ENCODE measurements around the gene KIAA0040.
"Not testable (repeated sequence)": the region's sequence is repeated elsewhere in the genome, so short reads cannot be mapped to it uniquely, and the experiment has no call there.

Gene KIAA0040

GRCh38 chr1:175118375-175119367, 73.9 kb downstream of the KIAA0040 start:
- Histone ChIP-seq H3K36me3 (no peaks in the 10 kb centered on the region), H3K27ac (no peak overlapping the region), H3K4me3 (no peak overlapping the region), H3K4me1 (no peaks in the 10 kb centered on the region), H3K9me3 (peaks cover 0 to 10% (median 4%) of the 10 kb centered on the region in 3 donors), H3K27me3 (no peaks in the 10 kb centered on the region)
- intact Hi-C loops (cut with DNase I; ENCODE audit: low total_unique reads): loop anchor here (5.0 kb wide), 1 partner anchor 86 kb away; no protein-coding TSS in a partner anchor
- TF ChIP-seq CTCF (IDR thresholded peaks at IDR 0.05): no peak
- no peak for DNase-seq

- H3K4me1 ChIP-seq: no peaks in the 10 kb centered on the region
- intact Hi-C loops (cut with DNase I; ENCODE audit: low total_unique reads): loop anchor here (5.0 kb wide), 1 partner anchor 85 kb away; no protein-coding TSS in a partner anchor
These were observed 75.7 kb downstream of the KIAA0040 start for GRCh38 chr1:175116903-175117302.

GRCh38 chr1:175116210-175116798, 76.3 kb downstream of the KIAA0040 start:
- Histone ChIP-seq H3K27me3 (no peaks in the 10 kb centered on the region), H3K4me3 (no peak overlapping the region), H3K9me3 (peaks cover 0 to 10% (median 9%) of the 10 kb centered on the region in 3 donors), H3K4me1 (no peaks in the 10 kb centered on the region), H3K36me3 (no peaks in the 10 kb centered on the region), H3K27ac (no peak overlapping the region)
- no peak for DNase-seq
- no peak for TF ChIP-seq CTCF (IDR thresholded peaks at IDR 0.05)
- intact Hi-C loops (cut with DNase I; ENCODE audit: low total_unique reads): loop anchor here (5.0 kb wide), 1 partner anchor 84 kb away; no protein-coding TSS in a partner anchor

More at GRCh38 chr1:175116903-175117302, 75.7 kb downstream of the KIAA0040 start:
- Histone ChIP-seq H3K27me3 (no peaks in the 10 kb centered on the region), H3K27ac (no peak overlapping the region), H3K9me3 (peaks cover 0 to 10% (median 9%) of the 10 kb centered on the region in 3 donors), H3K36me3 (no peaks in the 10 kb centered on the region), H3K4me3 (no peak overlapping the region)
- DNase-seq: no peak
- no peak for TF ChIP-seq CTCF (IDR thresholded peaks at IDR 0.05)

- no peak for DNase-seq
- no peak overlapping the region for H3K4me3 ChIP-seq
- no peak overlapping the region for H3K27ac ChIP-seq
- no peaks in the 10 kb centered on the region for H3K36me3 ChIP-seq
- intact Hi-C loops (cut with DNase I; ENCODE audit: low total_unique reads): loop anchor here (5.0 kb wide), 1 partner anchor 83 kb away; no protein-coding TSS in a partner anchor
- no peak for TF ChIP-seq CTCF (IDR thresholded peaks at IDR 0.05)
- H3K27me3 ChIP-seq: no peaks in the 10 kb centered on the region
- no peaks in the 10 kb centered on the region for H3K4me1 ChIP-seq
- peaks cover 0 to 10% (median 9%) of the 10 kb centered on the region in 3 donors for H3K9me3 ChIP-seq
These were observed 77.6 kb downstream of the KIAA0040 start for GRCh38 chr1:175114996-175115395.

GRCh38 chr1:175108331-175108820, 84.2 kb downstream of the KIAA0040 start:
- H3K9me3 ChIP-seq; DNase-seq; intact Hi-C loops (cut with DNase I; ENCODE audit: low total_unique reads); H3K36me3 ChIP-seq; H3K4me1 ChIP-seq; H3K27ac ChIP-seq; H3K27me3 ChIP-seq; H3K4me3 ChIP-seq: not testable (repeated sequence)

Measured in tibial artery (tissue), 4 donors.